Measurements from ENCODE around the gene HCRTR1. TPM values are rescaled to one million over a fixed set of nuclear protein-coding genes. Genes with fewer than 3 reads are reported as not detected.

The HCRTR1 gene
- polyA plus RNA-seq, 1 of the 3 experiments (the other 2 are of a cell fraction), result 0.03 TPM

DNA sequence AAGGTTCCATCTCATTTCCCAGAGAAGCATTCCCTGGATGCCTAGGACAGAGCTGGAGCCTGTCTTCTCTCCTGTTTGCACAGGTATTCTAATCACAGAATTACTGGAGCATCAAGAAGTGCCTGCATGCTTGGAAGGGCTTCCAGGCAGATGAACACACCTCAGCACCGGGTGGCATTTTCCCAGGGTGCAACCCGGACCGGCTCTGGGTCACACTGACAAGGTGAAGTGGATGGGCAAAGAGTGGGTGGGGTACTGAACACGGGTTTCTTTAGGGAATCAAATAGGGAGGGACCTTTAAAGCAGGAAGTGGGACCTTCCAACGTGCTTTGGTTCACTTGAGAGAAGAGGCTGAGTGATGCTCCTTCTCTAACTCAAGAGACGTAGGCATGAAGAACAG, 34.3 kb downstream of the HCRTR1 start:
- DNase-seq, result no peak
- Histone ChIP-seq H2AFZ (ENCODE audit: low read depth) (no peak overlapping the region), H3K4me2 (no peak overlapping the region), H3K27ac (ENCODE audit: low read depth in 2 of 2, low read length in 1 of 2) (no peak overlapping the region), H3K27me3 (ENCODE audit: insufficient read depth) (no peaks in the 10 kb centered on the region), H3K9ac (no peak overlapping the region), H3K79me2 (ENCODE audit: insufficient read depth) (no peaks in the 10 kb centered on the region), H4K20me1 (ENCODE audit: insufficient read depth) (no peaks in the 10 kb centered on the region), H3K9me2 (no peaks in the 10 kb centered on the region), H3K9me3 (no peaks in the 10 kb centered on the region), H3K4me3 (ENCODE audit: low read depth in 2 of 2, low read length in 1 of 2) (no peak overlapping the region), H3K4me1 (ENCODE audit: control insufficient read depth in 1 of 2, insufficient read depth in 2 of 2, low read depth in 1 of 2, low read length in 1 of 2) (peaks cover 0 to 10% of the 10 kb centered on the region in 2 experiments; a peak in 2 of 4 replicates), H3K36me3 (replicated peaks in 1 of 2; ENCODE audit: control insufficient read depth in 1 of 2, insufficient read depth in 2 of 2, low read length in 1 of 2) (no peaks in the 10 kb centered on the region), H3F3A (replicated peaks; ENCODE audit: insufficient read depth) (peaks cover 2% of the 10 kb centered on the region)
- no peak for TF ChIP-seq CHD2 (IDR thresholded peaks at IDR 0.05; ENCODE audit: low read length, partially characterized antibody)
- TF ChIP-seq MEF2A (IDR thresholded peaks at IDR 0.05; ENCODE audit: borderline replicate concordance, low read depth), result no peak
- TF ChIP-seq, protein P1, sequence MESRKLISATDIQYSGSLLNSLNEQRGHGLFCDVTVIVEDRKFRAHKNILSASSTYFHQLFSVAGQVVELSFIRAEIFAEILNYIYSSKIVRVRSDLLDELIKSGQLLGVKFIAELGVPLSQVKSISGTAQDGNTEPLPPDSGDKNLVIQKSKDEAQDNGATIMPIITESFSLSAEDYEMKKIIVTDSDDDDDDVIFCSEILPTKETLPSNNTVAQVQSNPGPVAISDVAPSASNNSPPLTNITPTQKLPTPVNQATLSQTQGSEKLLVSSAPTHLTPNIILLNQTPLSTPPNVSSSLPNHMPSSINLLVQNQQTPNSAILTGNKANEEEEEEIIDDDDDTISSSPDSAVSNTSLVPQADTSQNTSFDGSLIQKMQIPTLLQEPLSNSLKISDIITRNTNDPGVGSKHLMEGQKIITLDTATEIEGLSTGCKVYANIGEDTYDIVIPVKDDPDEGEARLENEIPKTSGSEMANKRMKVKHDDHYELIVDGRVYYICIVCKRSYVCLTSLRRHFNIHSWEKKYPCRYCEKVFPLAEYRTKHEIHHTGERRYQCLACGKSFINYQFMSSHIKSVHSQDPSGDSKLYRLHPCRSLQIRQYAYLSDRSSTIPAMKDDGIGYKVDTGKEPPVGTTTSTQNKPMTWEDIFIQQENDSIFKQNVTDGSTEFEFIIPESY (IDR thresholded peaks at IDR 0.05; ENCODE audit: borderline replicate concordance, low read depth), result no peak
- TF ChIP-seq RCOR1 (IDR thresholded peaks at IDR 0.05; ENCODE audit: low read length), result no peak
- no peak for TF ChIP-seq YY1 (IDR thresholded peaks at IDR 0.05; ENCODE audit: low read depth)
- TF ChIP-seq ELF1 (IDR thresholded peaks at IDR 0.05), result no peak
- TF ChIP-seq, protein P2, sequence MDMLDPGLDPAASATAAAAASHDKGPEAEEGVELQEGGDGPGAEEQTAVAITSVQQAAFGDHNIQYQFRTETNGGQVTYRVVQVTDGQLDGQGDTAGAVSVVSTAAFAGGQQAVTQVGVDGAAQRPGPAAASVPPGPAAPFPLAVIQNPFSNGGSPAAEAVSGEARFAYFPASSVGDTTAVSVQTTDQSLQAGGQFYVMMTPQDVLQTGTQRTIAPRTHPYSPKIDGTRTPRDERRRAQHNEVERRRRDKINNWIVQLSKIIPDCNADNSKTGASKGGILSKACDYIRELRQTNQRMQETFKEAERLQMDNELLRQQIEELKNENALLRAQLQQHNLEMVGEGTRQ (IDR thresholded peaks at IDR 0.05; ENCODE audit: borderline replicate concordance, low read depth, low read length), result no peak
- TF ChIP-seq, protein P3, sequence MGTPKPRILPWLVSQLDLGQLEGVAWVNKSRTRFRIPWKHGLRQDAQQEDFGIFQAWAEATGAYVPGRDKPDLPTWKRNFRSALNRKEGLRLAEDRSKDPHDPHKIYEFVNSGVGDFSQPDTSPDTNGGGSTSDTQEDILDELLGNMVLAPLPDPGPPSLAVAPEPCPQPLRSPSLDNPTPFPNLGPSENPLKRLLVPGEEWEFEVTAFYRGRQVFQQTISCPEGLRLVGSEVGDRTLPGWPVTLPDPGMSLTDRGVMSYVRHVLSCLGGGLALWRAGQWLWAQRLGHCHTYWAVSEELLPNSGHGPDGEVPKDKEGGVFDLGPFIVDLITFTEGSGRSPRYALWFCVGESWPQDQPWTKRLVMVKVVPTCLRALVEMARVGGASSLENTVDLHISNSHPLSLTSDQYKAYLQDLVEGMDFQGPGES (IDR thresholded peaks at IDR 0.05; ENCODE audit: low read depth, low read length), result no peak
- TF ChIP-seq, protein P4, sequence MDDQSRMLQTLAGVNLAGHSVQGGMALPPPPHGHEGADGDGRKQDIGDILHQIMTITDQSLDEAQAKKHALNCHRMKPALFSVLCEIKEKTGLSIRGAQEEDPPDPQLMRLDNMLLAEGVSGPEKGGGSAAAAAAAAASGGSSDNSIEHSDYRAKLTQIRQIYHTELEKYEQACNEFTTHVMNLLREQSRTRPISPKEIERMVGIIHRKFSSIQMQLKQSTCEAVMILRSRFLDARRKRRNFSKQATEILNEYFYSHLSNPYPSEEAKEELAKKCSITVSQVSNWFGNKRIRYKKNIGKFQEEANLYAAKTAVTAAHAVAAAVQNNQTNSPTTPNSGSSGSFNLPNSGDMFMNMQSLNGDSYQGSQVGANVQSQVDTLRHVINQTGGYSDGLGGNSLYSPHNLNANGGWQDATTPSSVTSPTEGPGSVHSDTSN (IDR thresholded peaks at IDR 0.05), result no peak
- TF ChIP-seq GATA2 (CRISPR knock-in tag; IDR thresholded peaks at IDR 0.05), result no peak
- no peak for TF ChIP-seq SIN3A (IDR thresholded peaks at IDR 0.05; ENCODE audit: borderline replicate concordance, low read depth, low read length)
- TF ChIP-seq, protein P5, sequence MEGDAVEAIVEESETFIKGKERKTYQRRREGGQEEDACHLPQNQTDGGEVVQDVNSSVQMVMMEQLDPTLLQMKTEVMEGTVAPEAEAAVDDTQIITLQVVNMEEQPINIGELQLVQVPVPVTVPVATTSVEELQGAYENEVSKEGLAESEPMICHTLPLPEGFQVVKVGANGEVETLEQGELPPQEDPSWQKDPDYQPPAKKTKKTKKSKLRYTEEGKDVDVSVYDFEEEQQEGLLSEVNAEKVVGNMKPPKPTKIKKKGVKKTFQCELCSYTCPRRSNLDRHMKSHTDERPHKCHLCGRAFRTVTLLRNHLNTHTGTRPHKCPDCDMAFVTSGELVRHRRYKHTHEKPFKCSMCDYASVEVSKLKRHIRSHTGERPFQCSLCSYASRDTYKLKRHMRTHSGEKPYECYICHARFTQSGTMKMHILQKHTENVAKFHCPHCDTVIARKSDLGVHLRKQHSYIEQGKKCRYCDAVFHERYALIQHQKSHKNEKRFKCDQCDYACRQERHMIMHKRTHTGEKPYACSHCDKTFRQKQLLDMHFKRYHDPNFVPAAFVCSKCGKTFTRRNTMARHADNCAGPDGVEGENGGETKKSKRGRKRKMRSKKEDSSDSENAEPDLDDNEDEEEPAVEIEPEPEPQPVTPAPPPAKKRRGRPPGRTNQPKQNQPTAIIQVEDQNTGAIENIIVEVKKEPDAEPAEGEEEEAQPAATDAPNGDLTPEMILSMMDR (IDR thresholded peaks at IDR 0.05), result no peak
- no peak for TF ChIP-seq POLR2AphosphoS5 (IDR thresholded peaks at IDR 0.05; ENCODE audit: low read depth, low read length)
- TF ChIP-seq, protein P6, sequence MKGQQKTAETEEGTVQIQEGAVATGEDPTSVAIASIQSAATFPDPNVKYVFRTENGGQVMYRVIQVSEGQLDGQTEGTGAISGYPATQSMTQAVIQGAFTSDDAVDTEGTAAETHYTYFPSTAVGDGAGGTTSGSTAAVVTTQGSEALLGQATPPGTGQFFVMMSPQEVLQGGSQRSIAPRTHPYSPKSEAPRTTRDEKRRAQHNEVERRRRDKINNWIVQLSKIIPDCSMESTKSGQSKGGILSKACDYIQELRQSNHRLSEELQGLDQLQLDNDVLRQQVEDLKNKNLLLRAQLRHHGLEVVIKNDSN (IDR thresholded peaks at IDR 0.05; ENCODE audit: borderline replicate concordance, low read depth), result no peak
- TF ChIP-seq, protein P7, sequence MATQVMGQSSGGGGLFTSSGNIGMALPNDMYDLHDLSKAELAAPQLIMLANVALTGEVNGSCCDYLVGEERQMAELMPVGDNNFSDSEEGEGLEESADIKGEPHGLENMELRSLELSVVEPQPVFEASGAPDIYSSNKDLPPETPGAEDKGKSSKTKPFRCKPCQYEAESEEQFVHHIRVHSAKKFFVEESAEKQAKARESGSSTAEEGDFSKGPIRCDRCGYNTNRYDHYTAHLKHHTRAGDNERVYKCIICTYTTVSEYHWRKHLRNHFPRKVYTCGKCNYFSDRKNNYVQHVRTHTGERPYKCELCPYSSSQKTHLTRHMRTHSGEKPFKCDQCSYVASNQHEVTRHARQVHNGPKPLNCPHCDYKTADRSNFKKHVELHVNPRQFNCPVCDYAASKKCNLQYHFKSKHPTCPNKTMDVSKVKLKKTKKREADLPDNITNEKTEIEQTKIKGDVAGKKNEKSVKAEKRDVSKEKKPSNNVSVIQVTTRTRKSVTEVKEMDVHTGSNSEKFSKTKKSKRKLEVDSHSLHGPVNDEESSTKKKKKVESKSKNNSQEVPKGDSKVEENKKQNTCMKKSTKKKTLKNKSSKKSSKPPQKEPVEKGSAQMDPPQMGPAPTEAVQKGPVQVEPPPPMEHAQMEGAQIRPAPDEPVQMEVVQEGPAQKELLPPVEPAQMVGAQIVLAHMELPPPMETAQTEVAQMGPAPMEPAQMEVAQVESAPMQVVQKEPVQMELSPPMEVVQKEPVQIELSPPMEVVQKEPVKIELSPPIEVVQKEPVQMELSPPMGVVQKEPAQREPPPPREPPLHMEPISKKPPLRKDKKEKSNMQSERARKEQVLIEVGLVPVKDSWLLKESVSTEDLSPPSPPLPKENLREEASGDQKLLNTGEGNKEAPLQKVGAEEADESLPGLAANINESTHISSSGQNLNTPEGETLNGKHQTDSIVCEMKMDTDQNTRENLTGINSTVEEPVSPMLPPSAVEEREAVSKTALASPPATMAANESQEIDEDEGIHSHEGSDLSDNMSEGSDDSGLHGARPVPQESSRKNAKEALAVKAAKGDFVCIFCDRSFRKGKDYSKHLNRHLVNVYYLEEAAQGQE (IDR thresholded peaks at IDR 0.05; ENCODE audit: low read depth, low read length), result no peak
- no peak for TF ChIP-seq FOXJ3 (CRISPR knock-in tag; IDR thresholded peaks at IDR 0.05)
- TF ChIP-seq, protein P8, sequence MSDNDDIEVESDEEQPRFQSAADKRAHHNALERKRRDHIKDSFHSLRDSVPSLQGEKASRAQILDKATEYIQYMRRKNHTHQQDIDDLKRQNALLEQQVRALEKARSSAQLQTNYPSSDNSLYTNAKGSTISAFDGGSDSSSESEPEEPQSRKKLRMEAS (IDR thresholded peaks at IDR 0.05; ENCODE audit: low read depth), result no peak
- TF ChIP-seq FOXM1 (IDR thresholded peaks at IDR 0.05; ENCODE audit: low read depth), result no peak
- no peak for TF ChIP-seq GABPA (IDR thresholded peaks at IDR 0.05; ENCODE audit: low read depth)
- CTCF ChIA-PET, result interaction anchor here (0.7 to 1.7 kb wide), 9 partner anchors 12 to 303 kb away, joined by 3 to 13 read pairs (median 3); no protein-coding TSS in a partner anchor
- POLR2A ChIA-PET, result no interaction called here
- 79% methylated on average over 6 of the region's 6 CpGs for WGBS (ENCODE audit: low lambda C conversion rate)
